GM18511 (cell line): ENCODE results near the gene CAST.

Source experiments
- ATAC-seq: cut with Tn5 transposase; IDR thresholded peaks from one replicate; pipeline ENCODE4 v1.9.1; 2021; ENCODE audit warnings: mild to moderate bottlenecking, moderate library complexity; ENCODE audit not compliant: unreplicated experiment

The CAST gene

GRCh38 chr5:96816411-96816939, 154.3 kb downstream of the CAST start:
- ATAC-seq: peak; percentile 94

- ATAC-seq: peak; percentile 45
Observed at GRCh38 chr5:96816991-96817390, 154.8 kb downstream of the CAST start.

GRCh38 chr5:96817506-96817905, 155.3 kb downstream of the CAST start:
- ATAC-seq: no peak

GRCh38 chr5:96818125-96818788, 156.1 kb downstream of the CAST start:
- ATAC-seq: no peak

GRCh38 chr5:96819806-96820205, 157.6 kb downstream of the CAST start:
- no peak for ATAC-seq

- no peak for ATAC-seq
Observed at GRCh38 chr5:96821260-96821916, 159.2 kb downstream of the CAST start.

- no peak for ATAC-seq
Observed at GRCh38 chr5:96822686-96823459, 160.7 kb downstream of the CAST start.

- ATAC-seq: peak; percentile 100
Observed at GRCh38 chr5:96823900-96824380, 161.8 kb downstream of the CAST start.
